GM21737 (cell line): ENCODE results near the gene TNFAIP8L3.
"Not testable (repeated sequence)": the region's sequence is repeated elsewhere in the genome, so short reads cannot be mapped to it uniquely, and the experiment has no call there.

ENCODE experiments used
- ATAC-seq: cut with Tn5 transposase; IDR thresholded peaks from one replicate; pipeline ENCODE4 v1.9.1; 2021; ENCODE audit warnings: mild to moderate bottlenecking, moderate library complexity; ENCODE audit not compliant: unreplicated experiment

The TNFAIP8L3 gene

DNA sequence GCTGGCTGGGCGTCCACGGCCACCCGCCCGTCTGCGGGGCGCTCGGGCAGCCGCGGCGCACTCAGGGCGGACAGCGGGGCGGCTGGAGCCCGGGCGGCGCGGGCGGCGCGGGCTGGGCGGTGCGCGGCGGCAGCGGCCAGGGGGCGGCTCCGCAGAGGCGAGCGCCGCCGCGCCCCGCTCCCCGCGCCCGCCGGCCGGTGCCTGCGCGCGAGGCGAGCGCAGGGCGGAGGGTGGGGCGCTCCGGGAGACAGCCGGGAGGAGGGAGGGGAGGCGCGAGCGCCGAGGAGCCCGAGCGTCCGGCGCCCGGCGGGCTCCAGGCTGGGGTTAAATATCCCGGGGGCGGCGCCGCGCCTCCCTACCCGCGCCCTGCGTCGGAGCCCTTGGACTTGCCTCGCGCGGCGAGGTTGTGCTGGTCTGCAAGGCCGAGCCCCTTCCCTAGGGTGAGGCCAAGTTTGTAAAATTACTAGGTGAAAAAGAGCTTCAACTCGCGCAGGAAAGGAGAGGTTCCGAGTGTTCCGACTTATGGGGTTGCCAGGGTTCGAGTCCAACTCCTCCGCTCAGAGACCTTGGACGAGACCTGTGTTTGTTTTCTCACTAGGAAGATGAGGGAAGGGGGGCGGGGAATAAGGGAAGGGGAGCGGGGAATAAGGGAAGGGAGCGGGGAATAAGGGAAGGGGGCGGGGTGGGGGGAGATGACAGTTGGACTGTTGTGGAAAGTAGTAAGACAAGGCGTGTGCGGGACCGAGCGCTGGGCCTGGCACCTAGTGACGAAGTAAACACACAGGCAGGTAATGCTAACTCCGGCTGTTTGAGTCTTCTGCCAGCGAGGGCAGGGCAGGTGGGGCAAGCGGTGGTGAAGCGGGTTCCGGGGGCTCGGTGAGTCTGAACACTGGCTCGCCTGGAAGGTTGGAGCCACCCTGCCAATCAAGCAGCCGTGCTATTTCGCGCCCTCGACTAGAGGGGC lies at the start of gene TNFAIP8L3:
TSS of gene TNFAIP8L3 (minus strand) at position 301 of the 964 bp plus-strand sequence. CDS start 311 bp downstream, outside the sequence.
- no peak for ATAC-seq

GRCh38 chr15:51144021-51144532 lies 49.4 kb upstream of the TNFAIP8L3 start:
- ATAC-seq = no peak

DNA sequence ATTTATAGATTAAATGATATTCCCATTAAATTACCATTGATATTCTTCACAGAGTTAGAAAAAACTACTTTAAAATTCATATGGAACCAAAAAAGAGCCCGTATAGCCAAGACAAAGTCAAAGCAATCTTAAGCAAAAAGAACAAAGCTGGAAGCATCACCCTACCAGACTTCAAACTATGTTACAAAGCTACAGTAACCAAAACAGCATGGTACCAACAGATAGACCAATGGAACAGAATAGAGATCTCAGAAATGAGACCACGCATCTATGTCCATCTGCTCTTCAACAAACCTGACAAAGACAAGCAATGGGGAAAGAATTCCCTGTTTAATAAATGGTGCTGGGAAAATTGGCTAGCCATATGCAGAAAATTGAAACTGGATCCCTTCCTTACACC lies 45.6 kb upstream of the TNFAIP8L3 start:
- ATAC-seq = not testable (repeated sequence)

DNA sequence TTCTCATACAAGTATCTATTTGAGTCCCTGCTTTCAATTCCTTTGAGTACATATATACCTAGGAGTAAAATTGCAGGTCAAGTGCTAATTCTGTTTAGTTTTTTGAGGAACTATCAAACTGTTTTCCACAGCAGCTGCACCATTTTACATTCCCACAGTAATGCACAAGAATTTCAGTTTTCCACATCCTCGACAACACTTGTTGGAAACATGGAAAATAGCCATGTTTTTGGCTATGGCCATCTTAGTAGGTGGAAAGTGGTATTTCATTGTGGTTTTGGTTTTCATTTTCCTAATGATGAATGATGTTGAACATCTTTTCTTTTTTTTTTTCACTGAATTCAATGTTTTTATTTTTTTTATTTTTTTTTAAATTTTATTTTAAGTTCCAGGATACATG lies 44.4 kb upstream of the TNFAIP8L3 start:
- ATAC-seq = no peak

- no peak for ATAC-seq
Measured at GRCh38 chr15:51137880-51138430, 43.2 kb upstream of the TNFAIP8L3 start.

GRCh38 chr15:51137024-51137423 lies 42.3 kb upstream of the TNFAIP8L3 start:
- ATAC-seq = no peak

GRCh38 chr15:51135276-51135675 lies 40.6 kb upstream of the TNFAIP8L3 start:
- ATAC-seq = no peak

DNA sequence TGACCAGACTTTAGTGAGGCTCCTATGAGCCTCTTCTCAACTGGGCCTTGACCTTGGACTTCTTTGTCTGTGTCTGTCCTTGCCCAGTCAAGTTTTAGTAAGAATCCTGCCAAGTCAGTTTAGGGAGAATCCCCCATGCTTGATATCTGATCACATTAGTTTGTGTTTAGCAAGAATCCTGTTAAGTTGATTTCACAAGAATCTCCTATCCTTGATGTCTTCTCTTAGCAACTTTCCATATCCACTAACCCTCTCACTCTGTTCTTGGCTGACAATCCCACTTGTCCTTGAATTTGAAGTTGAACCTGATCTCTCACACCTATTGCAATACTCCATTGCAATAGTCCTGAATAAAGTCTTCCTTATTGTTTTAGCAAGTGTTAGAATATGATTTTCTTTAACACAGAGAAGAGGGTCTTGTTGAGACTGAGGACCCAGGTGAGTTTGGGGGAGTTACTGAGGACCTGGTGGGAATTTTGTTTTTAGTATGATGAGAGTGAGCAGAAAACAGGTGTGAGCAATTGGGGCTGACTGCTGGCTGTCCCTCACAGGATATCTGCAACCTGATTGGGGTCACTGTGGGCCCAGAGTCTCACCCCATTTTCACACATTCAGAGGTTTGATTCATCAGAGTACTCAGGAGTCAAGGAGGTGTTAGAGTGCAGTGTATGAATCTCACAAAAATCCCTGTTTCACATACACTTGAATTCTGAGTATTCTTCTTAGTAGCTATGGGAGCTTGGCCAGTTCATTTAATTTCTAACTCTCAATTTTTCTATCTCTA lies 39.9 kb upstream of the TNFAIP8L3 start:
- no peak for ATAC-seq

- ATAC-seq = no peak
Measured at GRCh38 chr15:51133140-51133765, 38.5 kb upstream of the TNFAIP8L3 start.

GRCh38 chr15:51132384-51133139 lies 37.9 kb upstream of the TNFAIP8L3 start:
- ATAC-seq = no peak

GRCh38 chr15:51131596-51132290 lies 37.0 kb upstream of the TNFAIP8L3 start:
- ATAC-seq = no peak

GRCh38 chr15:51130344-51130743 lies 35.6 kb upstream of the TNFAIP8L3 start:
- no peak for ATAC-seq

DNA sequence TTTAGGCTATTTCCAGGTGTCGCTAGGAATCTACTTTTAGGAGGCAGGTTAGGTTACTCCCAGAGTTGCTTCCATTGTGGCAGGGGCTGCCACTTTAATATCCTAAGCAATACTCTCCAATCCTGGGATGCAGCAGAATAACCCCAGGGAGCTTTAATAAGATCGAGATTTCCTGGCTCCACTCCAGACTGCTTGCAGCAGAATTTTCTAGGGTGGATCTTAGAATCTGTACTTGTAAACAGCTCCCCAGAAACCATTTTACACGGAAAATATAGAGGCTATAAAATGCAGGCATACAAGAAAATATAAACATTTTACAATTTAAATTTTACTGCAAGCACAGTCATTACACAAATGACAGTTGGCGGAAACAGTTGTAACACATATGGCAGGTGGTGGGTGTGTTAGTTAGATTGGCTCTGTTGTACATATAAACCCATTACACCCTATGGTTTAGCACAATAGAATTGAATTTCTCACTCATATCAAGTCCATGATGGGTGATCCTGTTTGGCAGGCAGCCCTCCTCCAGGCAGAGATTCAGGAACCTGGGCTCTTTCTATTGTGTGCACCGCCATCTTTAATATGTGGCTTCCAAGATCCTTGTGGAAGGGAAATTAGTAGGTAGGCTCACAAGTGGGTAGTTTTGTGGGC lies 35.0 kb upstream of the TNFAIP8L3 start:
- no peak for ATAC-seq

DNA sequence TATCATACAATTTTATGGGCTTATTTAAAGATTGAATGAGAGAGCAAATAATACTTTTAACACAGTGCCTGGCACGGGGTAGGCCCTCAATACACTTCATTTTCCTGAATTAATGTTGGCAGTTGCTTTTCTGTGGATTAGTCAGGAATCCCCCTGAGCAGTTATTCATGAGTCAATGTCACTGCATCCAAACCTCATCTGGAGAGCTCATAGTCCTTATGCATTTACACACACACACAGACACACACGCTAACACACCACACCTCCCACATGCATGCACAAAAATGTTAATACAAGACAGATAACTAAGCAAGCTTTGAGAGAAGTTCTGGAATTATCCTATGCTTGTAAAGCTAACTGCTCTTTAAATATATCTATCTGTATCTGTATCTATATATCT lies 34.0 kb upstream of the TNFAIP8L3 start:
- ATAC-seq = no peak

GRCh38 chr15:51126842-51127241 lies 32.1 kb upstream of the TNFAIP8L3 start:
- ATAC-seq = no peak

DNA sequence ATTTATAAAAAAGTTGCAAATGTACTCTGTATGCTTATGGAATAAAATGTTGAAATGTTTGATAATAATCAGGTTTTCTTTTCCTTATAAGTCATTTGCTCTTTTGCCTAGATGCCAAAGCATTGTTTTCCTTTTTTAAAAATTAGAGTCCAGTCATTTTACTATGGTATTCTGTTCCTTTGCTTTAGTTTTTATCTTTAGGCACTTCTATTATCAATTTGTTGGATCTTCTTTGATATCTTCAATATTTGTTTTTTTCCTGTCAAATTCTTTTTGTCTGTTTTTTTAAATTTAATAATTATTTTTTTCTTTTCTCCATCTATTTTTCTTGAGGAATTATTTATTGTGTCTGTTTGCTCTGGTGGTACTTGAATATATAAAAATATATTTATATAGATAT lies 28.3 kb upstream of the TNFAIP8L3 start:
- ATAC-seq = not testable (repeated sequence)

DNA sequence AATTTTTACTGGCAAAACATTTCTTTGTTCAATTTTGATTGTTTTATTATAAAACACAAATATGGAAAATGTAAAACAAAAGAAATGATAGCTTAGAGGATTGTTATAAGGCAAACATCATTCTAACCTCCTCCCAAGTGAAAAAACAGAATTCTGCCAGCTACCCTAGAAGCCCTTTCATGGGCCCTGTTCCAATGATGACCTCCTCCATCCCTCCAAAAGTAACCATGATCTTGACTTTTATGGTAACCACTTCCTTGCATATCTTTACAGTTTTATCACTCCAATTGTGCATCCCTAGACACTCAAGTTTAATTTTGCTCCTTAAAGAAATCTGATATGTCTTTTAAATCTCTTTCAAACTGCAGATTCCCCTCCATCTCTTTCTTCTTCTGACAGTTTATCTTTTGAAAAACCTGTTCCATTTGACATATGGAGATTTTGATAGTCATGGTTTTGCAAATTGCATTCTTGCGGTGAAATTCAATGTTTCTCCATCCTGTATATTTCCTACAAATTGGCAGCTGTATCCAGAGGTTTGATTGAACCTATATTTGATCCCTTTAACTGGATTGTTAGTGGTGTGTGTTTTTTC lies 27.0 kb upstream of the TNFAIP8L3 start:
- no peak for ATAC-seq

DNA sequence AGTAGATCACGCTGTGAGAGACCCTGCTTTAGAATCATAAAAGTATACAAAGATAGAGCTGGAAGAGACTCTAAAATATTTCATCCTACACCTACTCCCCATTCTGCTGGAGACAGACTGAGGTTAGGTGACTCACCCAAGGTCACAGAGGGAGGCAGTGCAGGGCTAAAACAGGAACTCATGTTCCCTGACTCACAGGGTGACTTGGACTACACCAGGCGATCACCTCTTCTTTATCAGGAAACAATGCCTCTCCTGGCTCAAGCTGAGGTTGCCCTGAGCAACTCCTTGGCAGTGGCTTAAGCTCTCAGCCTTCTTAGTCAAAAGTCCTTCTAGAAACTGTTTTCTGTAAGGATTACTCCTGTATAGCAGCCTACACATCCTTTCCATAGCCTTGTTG lies 26.4 kb upstream of the TNFAIP8L3 start:
- ATAC-seq = no peak

- ATAC-seq = no peak
Measured at GRCh38 chr15:51119120-51119519, 24.4 kb upstream of the TNFAIP8L3 start.
